ENCODE results near the gene MTREX.

Gene MTREX

GRCh38 chr5:55345327-55345726 is 37.5 kb downstream of the MTREX start:
- Histone ChIP-seq H3K36me3 (ENCODE audit: control insufficient read depth in 2 of 2, insufficient read depth in 1 of 2, low read length in 2 of 2) (peaks cover 60 to 70% of the 10 kb centered on the region in 2 experiments), H3K4me3 (ENCODE audit: low read depth, low read length) (no peak overlapping the region), H3K27ac (ENCODE audit: extremely low read depth, low read depth, low read length) (no peak overlapping the region), H3K4me1 (ENCODE audit: control insufficient read depth, insufficient read depth, low read length) (no peaks in the 10 kb centered on the region), H3K9me3 (ENCODE audit: control insufficient read depth, insufficient read depth, low read depth, low read length) (no peaks in the 10 kb centered on the region)
- TF ChIP-seq ZNF341 (tag by site-specific recombination; IDR thresholded peaks at IDR 0.05; ENCODE audit: low read depth): no peak
- no peak for TF ChIP-seq ZNF654 (tag by site-specific recombination; IDR thresholded peaks at IDR 0.05; ENCODE audit: low read depth)
- no peak for TF ChIP-seq ZNF777 (tag by site-specific recombination; IDR thresholded peaks at IDR 0.05; ENCODE audit: borderline replicate concordance)
- TF ChIP-seq ZNF202 (tag by site-specific recombination; IDR thresholded peaks at IDR 0.05; ENCODE audit: borderline replicate concordance): no peak
- TF ChIP-seq ZNF394 (tag by site-specific recombination; IDR thresholded peaks at IDR 0.05; ENCODE audit: borderline replicate concordance): no peak
- TF ChIP-seq GLIS1 (tag by site-specific recombination; IDR thresholded peaks at IDR 0.05): no peak
- no peak for TF ChIP-seq PRDM4 (tag by site-specific recombination; IDR thresholded peaks at IDR 0.05)
- POLR2A ChIA-PET: no interaction called here
- CTCF ChIA-PET: no interaction called here

- ChIA-PET CTCF (no interaction called here), POLR2A (no interaction called here)
- Histone ChIP-seq H3K36me3 (ENCODE audit: control insufficient read depth in 2 of 2, insufficient read depth in 1 of 2, low read length in 2 of 2) (peaks cover 57 to 70% of the 10 kb centered on the region in 2 experiments), H3K4me1 (ENCODE audit: control insufficient read depth, insufficient read depth, low read length) (no peaks in the 10 kb centered on the region), H3K4me3 (ENCODE audit: low read depth, low read length) (no peak overlapping the region), H3K9me3 (ENCODE audit: control insufficient read depth, insufficient read depth, low read depth, low read length) (no peaks in the 10 kb centered on the region), H3K27ac (ENCODE audit: extremely low read depth, low read depth, low read length) (no peak overlapping the region)
- TF ChIP-seq SCRT1 (tag by site-specific recombination; IDR thresholded peaks at IDR 0.05; ENCODE audit: borderline replicate concordance) (no peak), ZBTB48 (tag by site-specific recombination; IDR thresholded peaks at IDR 0.05) (no peak), ZNF548 (tag by site-specific recombination; IDR thresholded peaks at IDR 0.05) (no peak), ZNF747 (tag by site-specific recombination; IDR thresholded peaks at IDR 0.05) (no peak), ZNF426 (tag by site-specific recombination; IDR thresholded peaks at IDR 0.05) (no peak), ZNF660 (tag by site-specific recombination; IDR thresholded peaks at IDR 0.05) (no peak), KLF1 (tag by site-specific recombination; IDR thresholded peaks at IDR 0.05) (no peak), SALL2 (tag by site-specific recombination; IDR thresholded peaks at IDR 0.05; ENCODE audit: borderline replicate concordance) (no peak), ZEB2 (tag by site-specific recombination; IDR thresholded peaks at IDR 0.05) (no peak), ZNF768 (tag by site-specific recombination; IDR thresholded peaks at IDR 0.05) (no peak), ZNF704 (tag by site-specific recombination; IDR thresholded peaks at IDR 0.05) (no peak)
- TF ChIP-seq, protein P1, sequence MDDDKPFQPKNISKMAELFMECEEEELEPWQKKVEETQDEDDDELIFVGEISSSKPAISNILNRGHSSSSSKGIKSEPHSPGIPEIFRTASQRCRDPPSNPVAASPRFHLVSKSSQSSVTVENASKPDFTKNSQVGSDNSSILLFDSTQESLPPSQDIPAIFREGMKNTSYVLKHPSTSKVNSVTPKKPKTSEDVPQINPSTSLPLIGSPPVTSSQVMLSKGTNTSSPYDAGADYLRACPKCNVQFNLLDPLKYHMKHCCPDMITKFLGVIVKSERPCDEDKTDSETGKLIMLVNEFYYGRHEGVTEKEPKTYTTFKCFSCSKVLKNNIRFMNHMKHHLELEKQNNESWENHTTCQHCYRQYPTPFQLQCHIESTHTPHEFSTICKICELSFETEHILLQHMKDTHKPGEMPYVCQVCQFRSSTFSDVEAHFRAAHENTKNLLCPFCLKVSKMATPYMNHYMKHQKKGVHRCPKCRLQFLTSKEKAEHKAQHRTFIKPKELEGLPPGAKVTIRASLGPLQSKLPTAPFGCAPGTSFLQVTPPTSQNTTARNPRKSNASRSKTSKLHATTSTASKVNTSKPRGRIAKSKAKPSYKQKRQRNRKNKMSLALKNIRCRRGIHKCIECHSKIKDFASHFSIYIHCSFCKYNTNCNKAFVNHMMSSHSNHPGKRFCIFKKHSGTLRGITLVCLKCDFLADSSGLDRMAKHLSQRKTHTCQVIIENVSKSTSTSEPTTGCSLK (tag by site-specific recombination; IDR thresholded peaks at IDR 0.05): no peak
Observed at GRCh38 chr5:55347786-55348185, 40.0 kb downstream of the MTREX start.
